Measurements from ENCODE around the gene ZNF862.

DNA sequence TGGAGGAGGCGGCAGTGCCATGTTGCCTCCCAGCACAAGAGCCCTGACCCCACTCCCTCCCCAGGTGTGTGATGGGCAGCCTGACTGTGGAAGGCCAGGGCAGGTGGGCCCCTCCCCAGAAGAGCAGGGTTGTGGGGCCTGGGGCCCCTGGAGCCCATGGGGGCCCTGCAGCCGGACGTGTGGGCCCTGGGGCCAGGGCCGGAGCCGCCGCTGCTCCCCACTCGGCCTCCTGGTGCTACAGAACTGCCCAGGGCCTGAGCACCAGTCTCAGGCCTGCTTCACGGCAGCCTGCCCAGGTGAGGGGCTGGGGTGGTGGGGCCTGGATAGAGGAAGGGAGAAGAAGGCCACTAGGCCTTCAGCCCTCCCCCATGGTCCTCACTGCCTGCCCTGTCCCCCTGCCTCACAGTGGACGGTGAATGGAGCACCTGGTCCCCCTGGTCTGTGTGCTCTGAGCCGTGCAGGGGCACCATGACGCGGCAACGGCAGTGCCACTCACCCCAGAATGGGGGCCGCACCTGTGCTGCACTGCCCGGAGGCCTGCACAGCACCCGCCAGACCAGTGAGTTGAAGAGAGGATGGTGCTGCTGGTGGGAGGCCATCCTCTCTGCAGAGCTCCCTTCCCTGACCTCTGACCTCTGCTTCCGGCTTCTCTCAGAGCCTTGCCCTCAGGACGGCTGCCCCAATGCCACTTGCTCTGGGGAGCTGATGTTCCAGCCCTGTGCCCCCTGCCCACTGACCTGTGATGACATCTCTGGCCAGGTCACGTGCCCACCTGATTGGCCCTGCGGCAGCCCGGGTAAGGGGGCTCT lies 46.6 kb upstream of the ZNF862 start:
- TF ChIP-seq, protein P1, sequence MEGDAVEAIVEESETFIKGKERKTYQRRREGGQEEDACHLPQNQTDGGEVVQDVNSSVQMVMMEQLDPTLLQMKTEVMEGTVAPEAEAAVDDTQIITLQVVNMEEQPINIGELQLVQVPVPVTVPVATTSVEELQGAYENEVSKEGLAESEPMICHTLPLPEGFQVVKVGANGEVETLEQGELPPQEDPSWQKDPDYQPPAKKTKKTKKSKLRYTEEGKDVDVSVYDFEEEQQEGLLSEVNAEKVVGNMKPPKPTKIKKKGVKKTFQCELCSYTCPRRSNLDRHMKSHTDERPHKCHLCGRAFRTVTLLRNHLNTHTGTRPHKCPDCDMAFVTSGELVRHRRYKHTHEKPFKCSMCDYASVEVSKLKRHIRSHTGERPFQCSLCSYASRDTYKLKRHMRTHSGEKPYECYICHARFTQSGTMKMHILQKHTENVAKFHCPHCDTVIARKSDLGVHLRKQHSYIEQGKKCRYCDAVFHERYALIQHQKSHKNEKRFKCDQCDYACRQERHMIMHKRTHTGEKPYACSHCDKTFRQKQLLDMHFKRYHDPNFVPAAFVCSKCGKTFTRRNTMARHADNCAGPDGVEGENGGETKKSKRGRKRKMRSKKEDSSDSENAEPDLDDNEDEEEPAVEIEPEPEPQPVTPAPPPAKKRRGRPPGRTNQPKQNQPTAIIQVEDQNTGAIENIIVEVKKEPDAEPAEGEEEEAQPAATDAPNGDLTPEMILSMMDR (IDR thresholded peaks at IDR 0.05): no peak
- no peak for TF ChIP-seq POLR2A (IDR thresholded peaks at IDR 0.05)
- TF ChIP-seq POLR2AphosphoS5 (IDR thresholded peaks at IDR 0.05): no peak
- no peak for TF ChIP-seq EP300 (IDR thresholded peaks at IDR 0.05)
